Coronary artery (tissue), 2 donors: ENCODE measurements around the gene TTC3.

ENCODE experiments used
- DNase-seq: peaks from one replicate; pipeline ENCODE4 v3.0.0-alpha.2; 2017; ENCODE audit warnings: low spot score
- H3K27ac ChIP-seq, 2 donors: fragments of 200-600 bp; sonication (generic); one replicate each; pipeline ENCODE4 v1.5.1; 2016 to 2019
- H3K4me3 ChIP-seq: fragments of 200-600 bp; sonication (generic); 2 replicates; pipeline ENCODE4 v1.5.1; 2016; ENCODE audit warnings: mild to moderate bottlenecking, moderate library complexity
- TF ChIP-seq, protein P1 (sequence below): fragments of 200-600 bp; sonication (generic); IDR thresholded peaks from one replicate; pipeline ENCODE4 v1.5.1; 2019; ENCODE audit warnings: antibody characterized with exemption

The TTC3 gene

DNA sequence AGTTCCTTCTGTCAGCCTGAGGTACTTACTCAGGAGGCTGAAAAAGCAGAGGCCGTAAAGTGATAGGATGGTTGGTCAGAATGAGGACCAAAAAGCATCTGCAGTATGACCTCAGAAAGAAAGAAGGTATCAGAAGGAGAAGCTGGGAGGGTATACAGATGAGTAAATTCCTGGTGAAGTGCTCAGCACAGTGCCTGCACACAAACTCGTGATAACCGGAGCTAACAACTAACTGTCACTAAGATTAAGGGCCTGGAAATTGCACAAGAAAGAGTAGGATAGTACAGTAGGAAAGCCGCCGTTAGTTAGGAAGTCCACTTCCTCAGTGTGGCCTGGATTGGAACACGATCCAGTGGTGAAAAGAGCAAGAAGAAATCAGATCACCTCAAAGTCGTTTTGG lies 131.5 kb downstream of the TTC3 start:
- Histone ChIP-seq H3K4me3 (no peak overlapping the region), H3K27ac (no peak overlapping the region)
- DNase-seq, result no peak
- TF ChIP-seq, protein P1, sequence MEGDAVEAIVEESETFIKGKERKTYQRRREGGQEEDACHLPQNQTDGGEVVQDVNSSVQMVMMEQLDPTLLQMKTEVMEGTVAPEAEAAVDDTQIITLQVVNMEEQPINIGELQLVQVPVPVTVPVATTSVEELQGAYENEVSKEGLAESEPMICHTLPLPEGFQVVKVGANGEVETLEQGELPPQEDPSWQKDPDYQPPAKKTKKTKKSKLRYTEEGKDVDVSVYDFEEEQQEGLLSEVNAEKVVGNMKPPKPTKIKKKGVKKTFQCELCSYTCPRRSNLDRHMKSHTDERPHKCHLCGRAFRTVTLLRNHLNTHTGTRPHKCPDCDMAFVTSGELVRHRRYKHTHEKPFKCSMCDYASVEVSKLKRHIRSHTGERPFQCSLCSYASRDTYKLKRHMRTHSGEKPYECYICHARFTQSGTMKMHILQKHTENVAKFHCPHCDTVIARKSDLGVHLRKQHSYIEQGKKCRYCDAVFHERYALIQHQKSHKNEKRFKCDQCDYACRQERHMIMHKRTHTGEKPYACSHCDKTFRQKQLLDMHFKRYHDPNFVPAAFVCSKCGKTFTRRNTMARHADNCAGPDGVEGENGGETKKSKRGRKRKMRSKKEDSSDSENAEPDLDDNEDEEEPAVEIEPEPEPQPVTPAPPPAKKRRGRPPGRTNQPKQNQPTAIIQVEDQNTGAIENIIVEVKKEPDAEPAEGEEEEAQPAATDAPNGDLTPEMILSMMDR, result no peak

DNA sequence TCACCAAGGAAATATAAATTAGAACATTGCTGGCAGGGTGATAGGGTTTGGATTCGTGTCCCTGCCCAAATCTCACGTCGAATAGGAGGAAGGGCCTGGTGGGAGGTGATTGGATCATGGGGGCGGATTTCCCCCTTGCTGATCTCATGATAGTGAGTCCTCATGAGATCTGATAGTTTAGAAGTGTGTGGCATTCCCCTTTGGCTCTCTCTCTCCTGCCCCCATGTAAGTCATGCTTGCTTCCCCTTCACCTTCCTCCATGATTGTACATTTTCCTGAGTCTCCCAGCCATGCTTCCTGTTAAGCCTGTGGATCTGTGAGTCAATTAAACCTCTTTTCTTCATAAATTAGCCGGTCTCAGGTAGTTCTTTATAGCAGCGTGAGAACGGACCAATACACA lies 133.4 kb downstream of the TTC3 start:
- Histone ChIP-seq H3K27ac (peak overlapping the region in 1 of 2 donors; percentile 60), H3K4me3 (no peak overlapping the region)
- DNase-seq, result no peak
- TF ChIP-seq, protein P1, result no peak

DNA sequence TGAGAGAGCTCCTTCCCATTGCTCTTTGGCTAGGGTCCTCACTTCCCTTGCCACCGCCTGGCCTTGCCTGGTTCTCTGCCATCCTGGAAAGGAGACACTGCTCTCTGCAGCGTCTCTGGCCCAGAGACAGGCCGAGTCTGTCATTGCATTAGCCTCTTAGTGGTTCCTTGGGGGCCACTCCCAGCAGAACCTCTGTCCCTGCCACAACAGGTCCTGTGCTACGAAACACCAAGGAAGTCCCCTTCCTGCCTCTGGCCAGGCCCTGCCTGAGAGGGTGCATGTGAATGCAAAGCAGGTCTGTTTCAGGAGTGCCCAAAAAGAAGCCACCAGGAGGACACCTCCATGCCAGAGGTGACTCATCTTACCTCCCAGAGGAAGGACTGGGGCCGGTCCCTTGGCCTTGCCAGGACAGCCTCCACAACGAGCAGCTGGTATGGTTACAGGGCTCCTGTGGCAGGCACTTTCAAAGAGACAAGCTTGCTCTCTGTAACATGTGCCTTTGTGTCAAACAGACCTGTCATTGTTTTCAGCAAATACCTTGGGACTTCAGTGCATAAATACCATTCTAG lies 134.5 kb downstream of the TTC3 start:
- no peak for DNase-seq
- peak overlapping the region; percentile 60 to 78 for H3K27ac ChIP-seq
- H3K4me3 ChIP-seq, result peak overlapping the region; percentile 57
- TF ChIP-seq, protein P1, result no peak

DNA sequence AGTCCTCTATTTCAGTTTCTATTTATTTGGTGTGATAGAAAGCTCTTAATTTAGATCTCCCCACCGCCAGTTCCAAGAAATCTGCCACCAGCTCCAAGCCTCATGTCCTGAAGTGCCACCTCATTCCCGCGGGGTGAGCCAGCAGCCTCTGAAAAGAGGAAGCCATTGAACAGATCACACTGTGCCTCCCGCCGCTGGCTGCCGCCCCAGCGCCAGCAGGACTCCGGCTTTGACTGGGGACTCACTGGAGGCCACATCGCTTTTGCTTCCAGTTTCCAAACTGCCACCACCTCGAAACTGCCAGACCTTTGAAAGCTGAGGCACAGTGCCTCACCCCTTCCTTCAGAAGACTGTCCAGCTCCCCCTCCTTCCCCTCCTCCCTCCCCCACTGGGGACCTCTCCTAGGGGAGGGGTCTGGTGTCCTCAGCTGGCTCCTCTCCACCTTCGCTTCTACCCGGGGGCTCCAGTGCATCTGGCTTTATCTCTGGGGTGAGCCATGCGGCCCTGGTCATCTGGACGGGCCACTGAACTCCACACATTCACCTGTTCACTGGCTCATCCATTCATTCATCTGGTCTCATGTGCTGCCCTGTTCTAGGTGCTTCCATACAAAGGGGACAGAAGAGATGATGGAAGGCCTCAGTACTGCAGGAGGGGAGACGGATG lies 135.1 kb downstream of the TTC3 start:
- DNase-seq, result peak; percentile 87
- H3K4me3 ChIP-seq, result peak overlapping the region; percentile 57
- peak overlapping the region; percentile 60 to 78 for H3K27ac ChIP-seq
- TF ChIP-seq, protein P1, result no peak

DNA sequence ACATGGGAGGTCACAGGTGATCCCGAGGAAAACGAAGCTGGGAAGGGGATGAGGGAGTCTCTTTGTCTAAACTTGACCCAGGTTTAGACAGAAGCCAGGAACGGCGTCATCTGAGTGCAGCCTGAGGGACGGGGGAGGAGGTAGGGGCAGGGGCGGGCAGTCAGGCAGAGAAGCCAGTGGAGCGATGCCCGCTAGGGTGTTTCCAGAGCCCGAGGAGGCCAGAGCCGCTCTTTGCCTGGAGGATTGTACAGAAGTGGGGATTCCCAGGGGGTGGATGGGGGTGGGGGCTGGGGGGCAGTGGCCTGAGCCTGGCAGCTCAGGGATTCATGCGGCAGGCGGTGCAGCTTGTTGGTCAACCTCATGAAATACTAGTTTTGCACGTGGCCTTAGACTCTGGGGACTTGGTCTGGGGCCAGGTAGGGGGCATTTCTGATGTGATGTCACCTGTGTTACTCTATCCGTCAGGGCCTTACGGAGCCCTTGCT lies 135.7 kb downstream of the TTC3 start:
- DNase-seq, result no peak
- no peak overlapping the region for H3K4me3 ChIP-seq
- no peak overlapping the region for H3K27ac ChIP-seq
- TF ChIP-seq, protein P1, result no peak

DNA sequence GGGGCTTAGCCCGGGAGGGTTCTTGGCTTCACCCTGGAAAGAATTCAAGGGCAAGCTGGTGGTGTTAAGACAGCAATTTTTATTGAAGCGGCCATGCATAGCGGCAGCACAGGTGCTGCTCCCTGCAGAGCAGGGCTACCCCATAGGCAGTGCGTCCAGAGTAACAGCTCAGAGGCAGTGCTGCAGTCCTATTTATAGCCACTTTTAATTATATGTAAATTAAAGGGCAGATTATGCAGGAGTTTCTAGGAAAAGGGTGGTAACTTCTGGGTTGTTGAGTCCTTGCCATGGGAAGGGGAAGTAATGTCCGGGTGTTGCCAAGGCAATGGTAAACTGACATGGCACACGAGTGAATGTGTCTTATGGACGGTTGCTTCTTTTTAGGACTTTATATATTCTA lies 137.1 kb downstream of the TTC3 start:
- Histone ChIP-seq H3K4me3 (no peak overlapping the region), H3K27ac (no peak overlapping the region)

More for the DNA sequence above, 137.1 kb downstream of the TTC3 start:
- no peak for DNase-seq
- TF ChIP-seq, protein P1, result no peak
